Dendritic cell treated with granulocyte-macrophage colony-stimulating factor and Interleukin-4, amounts not matched to agents 40 ng/mL and 50 ng/mL, for 4 days (primary cell): ENCODE measurements around the gene AHRR.
"Not testable (repeated sequence)": the region's sequence is repeated elsewhere in the genome, so short reads cannot be mapped to it uniquely, and the experiment has no call there.

ENCODE experiments used
- H3K27ac Mint-ChIP-seq: one replicate; pipeline ENCODE4 v1.8.0; 2022; ENCODE audit warnings: mild to moderate bottlenecking, mixed read lengths
- H3K27me3 Mint-ChIP-seq: one replicate; pipeline ENCODE4 v1.8.0; 2022; ENCODE audit warnings: mild to moderate bottlenecking, mixed read lengths
- H3K36me3 Mint-ChIP-seq: one replicate; pipeline ENCODE4 v1.8.0; 2022; ENCODE audit warnings: low read depth, mixed read lengths
- H3K4me1 Mint-ChIP-seq: one replicate; pipeline ENCODE4 v1.8.0; 2022; ENCODE audit warnings: low read depth, mixed read lengths
- H3K4me3 Mint-ChIP-seq: one replicate; pipeline ENCODE4 v1.8.0; 2022; ENCODE audit warnings: mild to moderate bottlenecking, moderate library complexity, mixed read lengths
- H3K9me3 Mint-ChIP-seq: one replicate; pipeline ENCODE4 v1.8.0; 2022; ENCODE audit warnings: mixed read lengths
- intact Hi-C: fragments of 100-400 bp; cut with micrococcal nuclease; formaldehyde crosslinking; loops from one replicate; pipeline ENCODE4 v1.15.0; 2022

AHRR gene

GRCh38 chr5:364497-364896 lies 43.0 kb downstream of the AHRR start:
- intact Hi-C loops: no loop called here
- no peak overlapping the region for H3K27ac Mint-ChIP-seq
- peaks cover 14% of the 10 kb centered on the region for H3K9me3 Mint-ChIP-seq
- no peak overlapping the region for H3K4me3 Mint-ChIP-seq
- no peaks in the 10 kb centered on the region for H3K27me3 Mint-ChIP-seq
- peaks cover 74% of the 10 kb centered on the region for H3K4me1 Mint-ChIP-seq
- H3K36me3 Mint-ChIP-seq: peaks cover 82% of the 10 kb centered on the region

DNA sequence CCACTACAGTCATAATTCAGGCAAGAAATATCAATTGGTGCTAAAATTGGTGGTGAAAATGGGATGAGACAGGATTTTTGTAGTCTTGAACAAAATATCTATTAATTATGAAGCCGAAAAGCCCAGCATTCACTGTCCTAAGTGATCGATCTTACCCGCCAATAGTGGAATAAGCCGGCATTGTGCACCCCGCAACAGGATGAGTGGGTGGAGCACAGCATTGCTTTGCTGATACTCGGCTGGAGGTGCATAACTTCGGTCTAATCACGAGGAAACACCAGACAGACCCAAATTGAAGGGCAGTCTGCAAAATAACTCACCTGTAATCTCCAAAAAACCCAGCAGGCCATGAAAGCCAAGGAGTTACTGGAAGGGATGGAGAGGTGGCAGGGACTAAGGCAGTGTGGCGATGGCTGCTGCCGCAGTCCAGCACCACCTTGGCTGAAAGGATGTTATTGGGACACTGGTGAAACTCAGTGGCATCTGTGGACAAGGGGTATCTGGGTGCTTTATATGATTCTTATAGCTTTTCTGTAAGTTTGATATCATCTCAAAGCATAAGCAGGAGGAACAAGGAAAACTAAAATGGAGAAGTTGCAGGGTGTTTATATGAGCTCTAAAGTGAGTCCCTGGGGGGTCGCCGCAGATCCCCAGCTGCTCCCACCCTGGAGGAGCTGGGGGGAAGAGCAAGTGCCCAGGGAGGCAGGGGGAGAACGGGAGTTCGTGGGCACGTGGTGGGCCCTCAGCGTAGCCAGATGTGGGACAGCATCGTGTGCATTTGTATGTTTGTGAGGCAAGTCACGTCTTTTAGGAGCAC lies 45.2 kb downstream of the AHRR start:
- Mint-ChIP-seq H3K27ac (peak overlapping the region; percentile 89), H3K4me1 (peaks cover 73% of the 10 kb centered on the region), H3K36me3 (peaks cover 79% of the 10 kb centered on the region), H3K4me3 (no peak overlapping the region), H3K27me3 (no peaks in the 10 kb centered on the region), H3K9me3 (peaks cover 14% of the 10 kb centered on the region)
- intact Hi-C loops: no loop called here

- H3K27me3 Mint-ChIP-seq: no peaks in the 10 kb centered on the region
- H3K4me1 Mint-ChIP-seq: peaks cover 73% of the 10 kb centered on the region
- H3K27ac Mint-ChIP-seq: peak overlapping the region; percentile 89
- intact Hi-C loops: loop anchor here (2.0 kb wide), 1 partner anchor 33 kb away; no protein-coding TSS in a partner anchor
- H3K36me3 Mint-ChIP-seq: peaks cover 79% of the 10 kb centered on the region
- H3K4me3 Mint-ChIP-seq: peak overlapping the region; percentile 21
- H3K9me3 Mint-ChIP-seq: peaks cover 14% of the 10 kb centered on the region
Measured at GRCh38 chr5:367358-368130, 46.0 kb downstream of the AHRR start.

DNA sequence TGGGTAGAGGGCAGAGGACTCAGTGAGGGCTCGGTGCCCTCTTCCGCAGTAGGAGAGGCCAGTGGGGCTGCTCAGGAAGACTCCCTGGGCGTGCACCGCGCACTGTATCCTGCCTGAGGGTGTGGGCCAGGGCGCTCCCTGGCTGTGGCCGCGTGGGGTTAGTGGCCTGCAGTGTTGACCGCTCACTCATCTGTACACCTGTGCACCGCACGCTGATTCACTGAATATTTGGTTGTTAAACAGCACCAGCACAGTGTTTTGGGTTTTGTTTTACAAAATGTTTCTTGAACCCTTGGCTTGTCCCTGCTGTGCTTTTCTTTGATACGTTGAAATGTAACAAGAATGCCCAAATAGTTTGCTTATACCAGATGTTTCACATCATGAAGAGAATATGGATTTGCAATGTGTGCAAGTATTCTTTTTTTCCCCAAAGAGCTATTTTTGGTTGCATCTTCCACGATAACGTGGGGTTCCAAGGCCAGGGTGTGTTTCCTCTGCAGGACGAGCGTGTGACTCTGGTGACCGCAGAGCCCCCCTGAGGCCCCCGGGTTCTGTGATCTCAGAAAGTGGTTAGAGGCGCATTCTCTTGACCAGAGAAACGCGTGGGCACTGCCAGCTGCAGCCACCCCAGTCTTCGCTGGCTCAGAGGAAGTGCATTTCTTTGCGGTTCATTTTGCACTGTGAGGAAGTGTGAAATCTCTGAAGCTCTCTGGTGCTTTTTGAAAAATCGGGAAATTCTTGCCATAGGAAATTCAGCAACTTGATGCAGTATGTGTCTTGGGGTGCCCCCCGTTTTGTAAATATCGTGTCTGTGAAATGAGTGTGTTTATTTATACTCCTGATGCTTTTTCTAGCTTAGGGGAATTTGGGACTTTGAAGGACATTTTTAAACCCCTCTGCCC lies 46.9 kb downstream of the AHRR start:
- no peak overlapping the region for H3K4me3 Mint-ChIP-seq
- H3K27ac Mint-ChIP-seq: peak overlapping the region; percentile 89
- H3K27me3 Mint-ChIP-seq: no peaks in the 10 kb centered on the region
- peaks cover 79% of the 10 kb centered on the region for H3K36me3 Mint-ChIP-seq
- peaks cover 14% of the 10 kb centered on the region for H3K9me3 Mint-ChIP-seq
- peaks cover 74% of the 10 kb centered on the region for H3K4me1 Mint-ChIP-seq
- intact Hi-C loops: loop anchor here (2.0 kb wide), 1 partner anchor 32 kb away; no protein-coding TSS in a partner anchor

DNA sequence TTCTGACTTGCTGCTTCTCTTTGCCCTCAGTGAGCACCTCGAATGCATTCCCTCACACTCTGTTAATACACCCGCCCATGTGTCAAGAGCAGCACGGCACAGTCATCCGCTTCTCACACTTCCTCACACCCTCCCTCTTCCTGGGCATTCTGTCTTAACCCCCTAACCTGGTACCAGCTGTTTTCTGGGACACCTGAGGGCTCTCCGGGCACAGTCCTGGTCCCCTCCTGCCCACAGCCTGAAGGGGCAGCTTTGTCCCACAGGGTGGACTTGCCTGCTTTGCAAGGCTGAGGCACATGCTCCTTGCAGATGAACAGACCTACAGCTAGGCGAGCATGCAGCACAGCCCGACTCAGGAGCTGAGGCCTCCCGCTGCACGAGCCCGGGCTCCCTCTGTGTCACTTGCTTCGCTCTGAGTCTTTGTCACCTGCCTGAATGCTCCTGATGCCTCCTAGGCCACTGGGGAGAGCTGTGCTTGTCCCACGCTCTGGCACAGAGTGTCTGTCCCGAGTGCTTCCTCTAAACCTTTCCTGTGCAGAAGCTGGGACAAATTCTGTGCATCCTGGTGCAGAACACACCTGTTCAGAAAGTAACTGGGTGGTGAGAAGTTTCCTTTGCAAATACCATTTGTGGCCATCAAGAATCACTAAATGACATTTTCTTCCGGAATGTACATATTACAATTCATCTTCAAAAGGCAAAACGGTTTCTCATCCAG lies 47.8 kb downstream of the AHRR start:
- peak overlapping the region; percentile 89 for H3K27ac Mint-ChIP-seq
- peaks cover 72% of the 10 kb centered on the region for H3K4me1 Mint-ChIP-seq
- peaks cover 71% of the 10 kb centered on the region for H3K36me3 Mint-ChIP-seq
- no peak overlapping the region for H3K4me3 Mint-ChIP-seq
- H3K27me3 Mint-ChIP-seq: no peaks in the 10 kb centered on the region
- intact Hi-C loops: loop anchor here (2.0 kb wide), 1 partner anchor 31 kb away; no protein-coding TSS in a partner anchor
- peaks cover 7% of the 10 kb centered on the region for H3K9me3 Mint-ChIP-seq

DNA sequence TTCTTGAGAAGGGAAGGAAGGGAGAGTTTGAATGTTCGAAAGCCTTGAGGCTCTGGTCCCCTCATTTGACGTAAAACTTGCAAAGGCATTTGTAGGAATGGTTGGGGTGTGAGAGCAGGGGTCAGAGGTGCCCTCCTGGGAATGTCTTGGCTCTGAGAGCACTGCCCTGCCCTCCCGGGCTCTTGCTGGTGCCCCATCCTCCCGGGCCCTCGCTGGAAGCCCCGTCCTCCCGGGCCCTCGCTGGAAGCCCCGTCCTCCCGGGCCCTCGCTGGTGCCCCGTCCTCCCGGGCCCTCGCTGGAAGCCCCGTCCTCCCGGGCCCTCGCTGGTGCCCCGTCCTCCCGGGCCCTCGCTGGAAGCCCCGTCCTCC lies 48.3 kb downstream of the AHRR start:
- not testable (repeated sequence) for H3K27me3 Mint-ChIP-seq, H3K4me3 Mint-ChIP-seq, H3K9me3 Mint-ChIP-seq
- peaks cover 77% of the 10 kb centered on the region for H3K4me1 Mint-ChIP-seq
- H3K27ac Mint-ChIP-seq: peak overlapping the region; percentile 89
- peaks cover 68% of the 10 kb centered on the region for H3K36me3 Mint-ChIP-seq
- intact Hi-C loops: loop anchor here (2.0 kb wide), 1 partner anchor 31 kb away; no protein-coding TSS in a partner anchor

GRCh38 chr5:370311-370958 lies 48.9 kb downstream of the AHRR start:
- H3K27ac Mint-ChIP-seq: peak overlapping the region; percentile 85

DNA sequence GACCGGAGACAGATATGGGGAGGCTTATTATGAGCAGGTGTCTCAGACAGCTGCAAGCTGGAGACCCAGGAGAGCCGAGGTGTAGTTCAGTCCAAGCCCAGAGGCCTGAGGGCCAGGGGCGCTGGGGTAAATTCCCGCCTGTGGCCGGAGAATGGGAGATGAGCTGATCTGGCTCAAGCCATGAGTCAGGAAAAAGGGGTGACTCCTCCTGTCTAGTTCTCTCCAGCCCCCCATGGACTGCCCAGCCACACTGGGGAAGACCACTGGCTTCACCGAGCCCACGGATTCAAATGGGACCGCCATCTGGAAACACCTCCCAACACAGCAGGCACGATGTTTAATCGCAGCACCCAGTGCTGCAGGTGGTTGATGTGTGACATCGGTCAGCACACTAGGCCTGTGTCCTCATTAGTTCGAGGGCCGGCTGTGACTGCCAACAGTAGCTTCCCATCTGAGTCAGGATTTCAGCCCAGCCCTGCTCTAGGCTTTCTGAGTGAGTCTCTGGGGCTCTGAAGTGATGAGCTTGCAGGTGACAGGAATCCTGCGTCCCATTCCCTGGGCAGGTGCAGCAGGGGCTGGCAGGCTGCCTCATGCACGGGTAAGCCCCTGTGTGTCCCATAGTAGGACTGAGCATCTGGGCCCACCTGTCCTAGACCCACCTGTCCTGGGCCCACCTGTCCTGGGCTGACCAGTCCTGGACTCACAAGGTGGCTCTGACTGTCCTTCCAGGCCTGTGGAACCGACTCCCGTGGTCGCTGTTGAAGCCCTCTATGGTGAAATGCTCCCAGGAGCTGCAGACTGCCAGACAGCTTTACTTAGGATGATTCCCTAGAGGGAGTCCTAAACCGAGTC lies 49.7 kb downstream of the AHRR start:
- H3K4me1 Mint-ChIP-seq: peaks cover 91% of the 10 kb centered on the region
- intact Hi-C loops: no loop called here
- H3K27ac Mint-ChIP-seq: peak overlapping the region; percentile 85

More at GRCh38 chr5:370311-370958, 48.9 kb downstream of the AHRR start:
- intact Hi-C loops: no loop called here
- Mint-ChIP-seq H3K36me3 (peaks cover 68% of the 10 kb centered on the region), H3K4me3 (peak overlapping the region; percentile 17), H3K27me3 (no peaks in the 10 kb centered on the region), H3K4me1 (peaks cover 83% of the 10 kb centered on the region), H3K9me3 (no peaks in the 10 kb centered on the region)

DNA sequence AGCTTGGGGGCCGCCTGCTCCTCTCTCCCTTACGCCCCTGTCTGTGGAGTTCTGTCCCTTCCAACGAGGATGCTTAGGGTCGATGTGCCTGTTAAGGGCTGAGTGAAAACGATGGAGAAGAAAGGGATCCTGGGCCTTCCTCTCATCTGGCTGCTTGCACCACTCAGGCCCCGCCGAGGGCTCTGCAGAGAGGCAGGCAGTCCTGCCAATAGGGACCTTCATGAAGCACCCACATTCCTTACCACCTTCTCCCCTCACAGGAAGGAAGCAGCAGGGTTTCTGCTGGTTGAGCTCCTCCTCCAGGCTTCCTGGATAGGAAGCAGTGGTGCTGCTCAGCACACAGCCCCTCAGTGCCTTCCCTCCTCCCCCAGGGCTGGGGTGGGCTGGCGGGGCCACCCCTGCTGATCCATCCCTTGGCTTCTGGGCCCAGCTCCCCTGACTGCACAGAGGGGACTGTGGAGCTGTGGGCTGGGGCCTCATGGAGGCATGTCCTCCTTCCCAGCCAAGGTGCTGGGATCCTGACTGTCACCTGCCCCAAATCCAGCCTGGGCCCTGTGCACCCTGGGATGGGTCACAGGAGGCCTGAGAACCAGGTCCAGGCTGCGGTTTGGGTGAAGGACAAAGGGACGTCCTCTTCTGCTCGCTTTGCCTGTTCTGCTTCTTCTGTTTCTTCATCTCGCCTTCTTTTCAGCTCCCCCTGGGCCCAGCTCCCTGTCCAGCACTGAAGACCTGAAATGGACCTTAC lies 50.5 kb downstream of the AHRR start:
- intact Hi-C loops: no loop called here
- Mint-ChIP-seq H3K9me3 (no peaks in the 10 kb centered on the region), H3K4me1 (peaks cover 90% of the 10 kb centered on the region), H3K27ac (peak overlapping the region; percentile 85), H3K4me3 (no peak overlapping the region), H3K36me3 (peaks cover 76% of the 10 kb centered on the region), H3K27me3 (no peaks in the 10 kb centered on the region)

More for the DNA sequence above, 49.7 kb downstream of the AHRR start:
- Mint-ChIP-seq H3K4me3 (peak overlapping the region; percentile 17), H3K9me3 (no peaks in the 10 kb centered on the region), H3K36me3 (peaks cover 74% of the 10 kb centered on the region), H3K27me3 (no peaks in the 10 kb centered on the region)

GRCh38 chr5:372556-372995 lies 51.1 kb downstream of the AHRR start:
- Mint-ChIP-seq H3K4me1 (peaks cover 90% of the 10 kb centered on the region), H3K27ac (peak overlapping the region; percentile 85), H3K36me3 (peaks cover 76% of the 10 kb centered on the region), H3K4me3 (no peak overlapping the region), H3K9me3 (no peaks in the 10 kb centered on the region), H3K27me3 (no peaks in the 10 kb centered on the region)
- intact Hi-C loops: no loop called here

- peaks cover 77% of the 10 kb centered on the region for H3K36me3 Mint-ChIP-seq
- H3K9me3 Mint-ChIP-seq: no peaks in the 10 kb centered on the region
- H3K4me3 Mint-ChIP-seq: peak overlapping the region; percentile 65
- peaks cover 89% of the 10 kb centered on the region for H3K4me1 Mint-ChIP-seq
- H3K27ac Mint-ChIP-seq: peak overlapping the region; percentile 85
- H3K27me3 Mint-ChIP-seq: no peaks in the 10 kb centered on the region
- intact Hi-C loops: no loop called here
Measured at GRCh38 chr5:372996-373709, 51.6 kb downstream of the AHRR start.
